K562 (cell line): ENCODE data around the gene RANBP6.

Source experiments
- MYC ChIP-seq, 2 experiments: fragments of 250-450 bp in 1 of 2; sonication (Bioruptor Pico) in 1 of 2; IDR thresholded peaks; 2 replicates each; pipeline versions ENCODE4 v1.5.1 to v1.6.1; 2012 to 2021; ENCODE audit warnings: low read depth in 2 of 2, borderline replicate concordance in 1 of 2, improper control_type of control experiment in 1 of 2, low read length in 1 of 2, mild to moderate bottlenecking in 1 of 2, moderate library complexity in 1 of 2
- RFX5 ChIP-seq: IDR thresholded peaks from 2 replicates; pipeline ENCODE4 v1.6.1; 2011; ENCODE audit warnings: low read depth, mild to moderate bottlenecking, improper control_type of control experiment, low read length
- ZBTB40 ChIP-seq, 2 experiments: fragments of 450-650 bp in 1 of 2; sonication (generic) in 1 of 2; formaldehyde crosslinking in 1 of 2; IDR thresholded peaks; 2 replicates each; pipeline versions ENCODE4 v1.7.1 to v1.9.0; 2016 to 2022; ENCODE audit warnings: inconsistent platforms in 1 of 2, mild to moderate bottlenecking in 1 of 2, missing genetic modification reagents in 1 of 2
- ZFX ChIP-seq: sonication (generic); formaldehyde crosslinking; IDR thresholded peaks from 2 replicates; pipeline ENCODE4 v1.8.0; 2022; ENCODE audit warnings: mild to moderate bottlenecking, missing genetic modification reagents, moderate library complexity
- TF ChIP-seq, protein P1 (sequence below), 3 experiments: IDR thresholded peaks in 2 of 3; conservative IDR thresholded peaks in 1 of 3; 2 replicates each; pipeline ENCODE4 v1.5.1; 2011 to 2012; ENCODE audit warnings: low read length in 3 of 3, mild to moderate bottlenecking in 3 of 3, control low read depth in 2 of 3, improper control_type of control experiment in 1 of 3, inconsistent platforms in 1 of 3, low read depth in 1 of 3, mixed read lengths in 1 of 3, moderate library complexity in 1 of 3; ENCODE audit not compliant: insufficient read depth in 2 of 3

DNA sequence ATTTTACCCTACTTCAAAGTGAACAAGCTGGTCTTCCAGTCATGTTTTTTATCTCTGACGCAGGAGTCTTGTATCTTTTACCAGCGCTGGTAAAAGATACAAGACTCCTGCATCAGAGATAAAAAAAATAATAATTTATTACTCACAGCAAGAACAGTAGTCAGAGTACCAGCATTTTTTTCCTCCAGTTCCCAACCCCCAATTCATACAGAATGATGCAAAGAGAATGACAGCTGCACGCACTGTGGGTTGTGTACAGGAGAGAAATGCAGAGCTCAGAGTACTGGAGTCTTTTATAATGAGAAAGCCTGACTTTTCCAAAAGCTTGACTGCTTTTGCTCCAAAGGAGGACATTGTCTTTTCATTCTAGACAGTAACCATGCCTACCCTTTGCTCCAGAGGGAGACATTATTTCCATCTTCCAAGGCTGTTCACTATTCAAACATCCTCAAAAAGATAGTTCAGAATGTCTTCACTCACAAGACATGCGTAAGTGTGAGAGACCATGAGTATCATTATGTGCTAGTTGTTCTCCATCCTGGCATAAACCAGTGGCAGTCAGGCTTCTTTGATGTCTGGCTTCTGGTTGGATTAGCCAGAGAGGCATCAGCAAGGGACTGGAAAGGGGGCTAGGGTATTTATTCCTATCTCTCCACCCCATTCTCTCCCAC lies 14.3 kb upstream of the RANBP6 start:
- TF ChIP-seq ZBTB40 (IDR thresholded peaks at IDR 0.05) (no peak), ZBTB40 (CRISPR knock-in tag; IDR thresholded peaks at IDR 0.05) (no peak), RFX5 (no peak), MYC (IDR thresholded peaks at IDR 0.05; ENCODE audit: low read depth, low read length) (no peak), MYC (CRISPR knock-in tag; IDR thresholded peaks at IDR 0.05; ENCODE audit: borderline replicate concordance, low read depth) (no peak), ZFX (CRISPR knock-in tag) (no peak)
- TF ChIP-seq, protein P1, sequence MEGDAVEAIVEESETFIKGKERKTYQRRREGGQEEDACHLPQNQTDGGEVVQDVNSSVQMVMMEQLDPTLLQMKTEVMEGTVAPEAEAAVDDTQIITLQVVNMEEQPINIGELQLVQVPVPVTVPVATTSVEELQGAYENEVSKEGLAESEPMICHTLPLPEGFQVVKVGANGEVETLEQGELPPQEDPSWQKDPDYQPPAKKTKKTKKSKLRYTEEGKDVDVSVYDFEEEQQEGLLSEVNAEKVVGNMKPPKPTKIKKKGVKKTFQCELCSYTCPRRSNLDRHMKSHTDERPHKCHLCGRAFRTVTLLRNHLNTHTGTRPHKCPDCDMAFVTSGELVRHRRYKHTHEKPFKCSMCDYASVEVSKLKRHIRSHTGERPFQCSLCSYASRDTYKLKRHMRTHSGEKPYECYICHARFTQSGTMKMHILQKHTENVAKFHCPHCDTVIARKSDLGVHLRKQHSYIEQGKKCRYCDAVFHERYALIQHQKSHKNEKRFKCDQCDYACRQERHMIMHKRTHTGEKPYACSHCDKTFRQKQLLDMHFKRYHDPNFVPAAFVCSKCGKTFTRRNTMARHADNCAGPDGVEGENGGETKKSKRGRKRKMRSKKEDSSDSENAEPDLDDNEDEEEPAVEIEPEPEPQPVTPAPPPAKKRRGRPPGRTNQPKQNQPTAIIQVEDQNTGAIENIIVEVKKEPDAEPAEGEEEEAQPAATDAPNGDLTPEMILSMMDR (IDR thresholded peaks at IDR 0.05 in 2 of 3, conservative IDR thresholded peaks at IDR 0.05 in 1 of 3; ENCODE audit: insufficient read depth in 2 of 3, low read depth in 1 of 3, low read length in 3 of 3), result no peak
